WI38 (cell line): ENCODE results near the gene PTDSS2.

Experiments
- H3K4me3 ChIP-seq: 2 replicates; pipeline ENCODE4 v1.5.1; 2011; ENCODE audit warnings: low read depth, mild to moderate bottlenecking, control low read depth, low read length
- CTCF ChIP-seq: IDR thresholded peaks from 2 replicates; pipeline ENCODE4 v1.5.1; 2012; ENCODE audit warnings: low read depth, mild to moderate bottlenecking, control low read depth, low read length

PTDSS2 gene

GRCh38 chr11:452203-452744, 2.2 kb downstream of the PTDSS2 start:
- no peak overlapping the region for H3K4me3 ChIP-seq
- no peak for TF ChIP-seq CTCF

- TF ChIP-seq CTCF, result no peak
Observed at GRCh38 chr11:452916-453527, 2.9 kb downstream of the PTDSS2 start.

DNA sequence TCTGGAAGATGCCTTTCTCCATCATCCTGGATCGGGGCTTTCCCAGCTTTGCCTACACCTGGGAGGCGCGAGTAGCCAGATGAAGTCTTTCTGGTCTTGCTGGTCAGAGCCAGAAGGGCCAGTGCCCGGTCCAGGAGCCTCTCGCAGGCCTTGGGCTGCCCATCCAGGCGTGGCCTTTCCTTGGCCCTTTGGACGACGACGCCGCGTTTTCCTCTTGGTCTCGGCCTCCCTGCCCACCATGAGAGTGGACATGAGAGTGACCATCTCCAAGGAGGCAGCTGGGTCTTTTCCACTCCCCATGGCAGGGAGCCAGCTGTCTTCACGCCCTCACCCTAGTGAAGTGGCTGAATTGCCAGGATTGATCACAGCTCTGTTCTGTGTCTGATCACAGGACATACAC, 3.5 kb downstream of the PTDSS2 start:
- H3K4me3 ChIP-seq, result no peak overlapping the region
- TF ChIP-seq CTCF, result no peak

More at GRCh38 chr11:452916-453527, 2.9 kb downstream of the PTDSS2 start:
- no peak overlapping the region for H3K4me3 ChIP-seq

GRCh38 chr11:454043-454442, 4.0 kb downstream of the PTDSS2 start:
- no peak overlapping the region for H3K4me3 ChIP-seq
- no peak for TF ChIP-seq CTCF

- TF ChIP-seq CTCF, result no peak
- no peak overlapping the region for H3K4me3 ChIP-seq
Observed at GRCh38 chr11:454801-455565, 4.9 kb downstream of the PTDSS2 start.

DNA sequence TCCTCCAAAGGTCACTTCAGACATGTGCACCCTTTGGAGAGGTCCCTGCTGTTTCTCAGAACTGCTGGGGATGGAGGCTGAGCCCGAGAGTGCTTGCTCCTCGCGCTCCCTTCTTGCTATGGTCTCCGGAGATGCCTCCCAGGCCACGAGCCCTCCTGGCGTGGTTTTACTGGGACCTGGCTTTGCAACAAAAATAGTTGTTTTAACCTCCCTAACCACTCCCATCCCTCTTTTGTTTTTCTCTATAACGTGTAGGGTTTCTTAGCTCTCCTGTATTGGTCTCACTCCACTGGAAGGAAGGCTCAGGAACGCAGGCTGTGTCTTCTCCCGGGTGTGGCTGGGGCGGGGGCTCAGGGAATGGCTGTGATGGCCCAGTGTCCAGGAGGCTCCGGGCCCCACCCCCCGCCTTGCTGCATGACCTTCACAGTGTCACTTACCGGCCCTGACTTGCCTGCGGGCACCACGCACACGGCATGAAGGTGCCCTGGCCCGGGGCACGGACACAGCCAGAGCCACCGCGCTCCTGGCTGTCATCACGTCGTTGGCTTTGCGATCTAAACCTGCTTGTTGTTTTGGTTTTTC, 5.6 kb downstream of the PTDSS2 start:
- no peak overlapping the region for H3K4me3 ChIP-seq
- no peak for TF ChIP-seq CTCF

- no peak for TF ChIP-seq CTCF
Observed at GRCh38 chr11:456533-456932, 6.5 kb downstream of the PTDSS2 start.

More at GRCh38 chr11:456533-456932, 6.5 kb downstream of the PTDSS2 start:
- no peak overlapping the region for H3K4me3 ChIP-seq
